GM18507 (cell line): Measurements from ENCODE around the gene SVIP.

Source experiments
- DNase-seq: peaks from one replicate; pipeline ENCODE4 v3.0.0; 2011; ENCODE audit warnings: low read depth; ENCODE audit not compliant: insufficient read length; ENCODE audit errors: extremely low spot score
- FAIRE-seq: peaks from 2 replicates; lab custom pipeline; 2011; peaks lifted over from hg19 to GRCh38; lab: Jason Lieb, UNC

Gene SVIP

GRCh38 chr11:22798901-22799300 lies 30.7 kb downstream of the SVIP start:
- FAIRE-seq (no peak), DNase-seq (no peak)

GRCh38 chr11:22797047-22797446 lies 32.6 kb downstream of the SVIP start:
- no peak for DNase-seq
- no peak for FAIRE-seq

GRCh38 chr11:22795914-22796313 lies 33.7 kb downstream of the SVIP start:
- FAIRE-seq, result no peak
- no peak for DNase-seq

- no peak for DNase-seq
Measured at GRCh38 chr11:22792497-22792896, 37.1 kb downstream of the SVIP start.

GRCh38 chr11:22787551-22788162 lies 41.9 kb downstream of the SVIP start:
- FAIRE-seq (peak; percentile 90), DNase-seq (no peak)

More at GRCh38 chr11:22792497-22792896, 37.1 kb downstream of the SVIP start:
- FAIRE-seq, result no peak

GRCh38 chr11:22787055-22787454 lies 42.5 kb downstream of the SVIP start:
- DNase-seq (no peak), FAIRE-seq (no peak)

GRCh38 chr11:22786475-22786874 lies 43.1 kb downstream of the SVIP start:
- peak; percentile 80 for FAIRE-seq

GRCh38 chr11:22785251-22785650 lies 44.4 kb downstream of the SVIP start:
- no peak for FAIRE-seq
- no peak for DNase-seq

More at GRCh38 chr11:22786475-22786874, 43.1 kb downstream of the SVIP start:
- DNase-seq, result no peak

GRCh38 chr11:22780952-22781593 lies 48.5 kb downstream of the SVIP start:
- FAIRE-seq, result peak; percentile 86
- no peak for DNase-seq

GRCh38 chr11:22779850-22780249 lies 49.8 kb downstream of the SVIP start:
- DNase-seq (no peak), FAIRE-seq (no peak)

GRCh38 chr11:22778642-22779041 lies 51.0 kb downstream of the SVIP start:
- no peak for DNase-seq

GRCh38 chr11:22775248-22775647 lies 54.4 kb downstream of the SVIP start:
- FAIRE-seq (peak; percentile 26), DNase-seq (no peak)

More at GRCh38 chr11:22778642-22779041, 51.0 kb downstream of the SVIP start:
- FAIRE-seq, result no peak

- FAIRE-seq (no peak), DNase-seq (no peak)
Measured at GRCh38 chr11:22774716-22775115, 54.9 kb downstream of the SVIP start.

- DNase-seq (no peak), FAIRE-seq (no peak)
Measured at GRCh38 chr11:22769081-22769480, 60.5 kb downstream of the SVIP start.
